DMS153 (cell line): ENCODE results near the gene HLTF.
A peak's percentile ranks its signal among the peaks of the same experiment; 100 is the strongest.

Experiments used
- DNase-seq: peaks from one replicate; lab custom pipeline; 2025; lab: John Stamatoyannopoulos, UW

Gene HLTF

DNA sequence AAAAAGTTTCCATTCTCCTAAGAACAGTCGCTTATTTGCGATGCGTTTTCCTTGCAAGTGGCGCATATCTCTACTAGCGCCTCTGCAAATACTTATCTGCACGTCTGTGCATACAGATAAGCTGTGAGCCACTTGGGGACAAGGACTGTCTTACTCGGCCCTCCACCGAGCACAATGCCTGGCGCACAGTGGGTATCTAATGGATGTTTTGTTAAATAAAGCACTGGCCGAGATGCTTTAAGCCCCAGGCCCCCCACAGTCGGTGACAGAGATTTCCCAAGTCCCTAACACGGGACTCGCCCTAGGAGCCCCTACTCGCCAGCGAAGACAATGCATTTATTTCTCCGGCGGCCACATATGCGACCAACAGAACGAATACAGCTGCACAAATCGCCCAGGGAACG is 503 bp downstream of the HLTF start:
- DNase-seq = peak; percentile 6

- no peak for DNase-seq
Measured at GRCh38 chr3:149081772-149082171, 4.6 kb downstream of the HLTF start.

- DNase-seq = no peak
Measured at GRCh38 chr3:149080699-149081091, 5.6 kb downstream of the HLTF start.

- DNase-seq = no peak
Measured at GRCh38 chr3:149080011-149080698, 6.2 kb downstream of the HLTF start.

GRCh38 chr3:149077628-149078027 is 8.7 kb downstream of the HLTF start:
- no peak for DNase-seq

GRCh38 chr3:149067883-149068282 is 18.4 kb downstream of the HLTF start:
- no peak for DNase-seq

DNA sequence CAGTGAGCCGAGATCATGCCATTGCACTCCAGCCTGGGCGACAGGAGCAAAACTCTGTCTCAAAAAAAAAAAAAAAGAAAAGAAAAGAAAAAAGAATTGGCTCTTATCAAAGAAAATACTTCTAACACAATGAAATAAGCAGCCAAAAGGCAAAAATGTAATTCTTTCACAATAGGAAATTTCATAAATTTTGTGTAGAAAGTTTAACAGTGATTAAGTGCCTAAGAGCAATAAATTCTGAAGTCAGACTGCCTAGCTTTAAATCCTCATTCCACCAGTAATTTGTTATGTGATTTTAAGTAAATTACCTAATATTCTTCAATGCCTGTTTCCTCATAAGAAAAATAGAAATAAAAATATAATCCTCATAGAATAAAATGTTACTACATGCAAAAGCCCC is 24.6 kb downstream of the HLTF start:
- no peak for DNase-seq

DNA sequence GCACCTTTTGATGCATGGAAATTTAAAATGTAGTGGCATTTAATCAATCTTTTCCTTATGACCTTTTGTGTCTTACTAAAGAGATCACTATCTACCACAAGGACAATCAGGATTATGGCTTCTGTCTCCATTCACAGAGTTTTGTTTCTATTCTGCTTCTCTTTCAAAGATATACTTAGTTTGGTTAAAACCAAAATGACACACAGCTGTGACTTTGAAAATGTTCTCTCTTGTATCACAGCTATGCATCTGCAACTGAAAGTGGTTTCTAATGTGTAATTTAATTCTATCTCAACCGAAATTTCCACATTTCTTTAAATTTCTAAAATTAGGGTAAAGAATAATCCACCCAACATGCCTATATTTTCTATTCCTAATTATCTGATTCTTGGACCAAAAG is 27.7 kb downstream of the HLTF start:
- DNase-seq = no peak

DNA sequence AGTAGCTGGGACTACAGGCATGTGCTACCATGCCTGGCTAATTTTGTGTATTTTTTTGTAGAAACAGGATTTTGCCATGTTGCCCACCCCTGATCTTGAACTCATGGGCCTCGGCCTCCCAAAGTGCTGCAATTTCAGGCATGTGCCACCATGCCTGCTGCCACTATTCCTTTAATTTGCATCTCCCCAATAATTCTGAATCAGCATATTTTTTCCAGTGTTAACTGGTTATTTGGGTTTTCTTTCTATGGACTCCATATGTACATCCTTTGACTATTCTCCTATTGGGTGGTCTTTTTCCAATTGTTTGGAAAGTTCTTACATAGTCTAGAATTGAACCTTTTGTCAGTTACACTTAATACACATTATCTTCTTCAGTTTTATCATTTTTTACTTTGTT is 28.1 kb downstream of the HLTF start:
- DNase-seq = no peak

GRCh38 chr3:149055575-149055974 is 30.8 kb downstream of the HLTF start:
- no peak for DNase-seq

- DNase-seq = no peak
Measured at GRCh38 chr3:149044339-149045083, 41.8 kb downstream of the HLTF start.

GRCh38 chr3:149042789-149043386 is 43.4 kb downstream of the HLTF start:
- no peak for DNase-seq

DNA sequence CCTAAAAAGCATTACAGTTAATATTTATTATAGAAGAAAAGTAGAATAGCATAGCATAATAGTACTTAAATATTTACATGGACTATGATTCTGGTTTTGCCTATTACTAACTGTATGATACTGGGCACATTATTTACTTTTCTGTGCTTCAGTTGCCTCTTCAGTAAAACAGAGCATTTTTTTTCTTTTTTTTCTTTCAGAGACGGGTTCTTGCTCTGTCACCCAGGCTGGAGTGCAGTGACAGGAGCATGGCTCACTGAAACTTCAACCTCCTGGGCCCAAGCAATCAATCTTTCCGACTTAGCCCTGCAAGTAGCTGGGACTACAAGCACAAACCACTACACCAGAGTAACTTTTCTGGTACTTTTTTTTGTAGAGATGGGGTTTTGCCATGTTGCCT is 48.0 kb downstream of the HLTF start:
- DNase-seq = no peak

- no peak for DNase-seq
Measured at GRCh38 chr3:149037684-149038083, 48.6 kb downstream of the HLTF start.

- DNase-seq = no peak
Measured at GRCh38 chr3:149031096-149031495, 55.2 kb downstream of the HLTF start.

DNA sequence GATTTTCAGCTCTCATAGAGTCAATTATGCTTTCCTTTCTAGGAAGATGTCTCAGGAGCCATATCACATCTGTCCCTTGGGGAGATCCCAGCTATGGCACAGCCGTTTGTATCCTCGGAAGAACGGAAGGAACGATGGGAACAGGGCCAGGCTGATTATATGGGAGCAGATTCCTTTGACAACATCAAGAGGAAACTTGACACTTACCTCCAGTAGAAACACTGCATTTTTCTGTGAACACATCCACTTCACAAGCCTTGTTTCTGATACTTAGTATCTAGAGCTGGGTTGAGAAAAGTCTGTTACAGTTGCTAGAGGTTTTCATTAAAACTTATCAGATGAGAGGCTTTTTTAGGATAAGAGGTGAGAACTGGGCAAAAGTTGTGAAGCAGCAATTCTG is 59.6 kb downstream of the HLTF start:
- no peak for DNase-seq

- no peak for DNase-seq
Measured at GRCh38 chr3:149023951-149024350, 62.4 kb downstream of the HLTF start.

- no peak for DNase-seq
Measured at GRCh38 chr3:149021830-149022229, 64.5 kb downstream of the HLTF start.

DNA sequence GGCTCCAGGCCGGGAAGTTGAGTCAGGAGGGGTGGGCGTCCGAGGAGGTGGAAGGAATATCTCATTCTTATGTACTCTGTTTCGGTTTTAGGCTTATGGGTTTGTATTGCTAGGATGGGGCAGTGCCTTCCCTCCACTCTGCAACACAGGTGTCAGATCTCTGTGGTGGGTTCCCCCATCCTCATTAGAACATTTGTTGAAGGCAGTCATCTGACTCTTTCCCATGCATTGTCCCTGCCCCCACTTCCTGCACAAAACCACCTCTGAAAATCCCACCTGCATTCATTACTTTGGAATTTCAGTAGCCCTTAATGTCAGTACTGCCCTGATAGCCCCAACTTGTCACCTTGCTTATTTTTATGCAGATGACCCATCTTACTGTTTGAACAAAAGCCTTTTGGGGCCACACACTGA is 65.5 kb downstream of the HLTF start:
- no peak for DNase-seq

GRCh38 chr3:149020196-149020838 is 66.0 kb downstream of the HLTF start:
- DNase-seq = no peak

GRCh38 chr3:149019580-149019979 is 66.8 kb downstream of the HLTF start:
- no peak for DNase-seq

DNA sequence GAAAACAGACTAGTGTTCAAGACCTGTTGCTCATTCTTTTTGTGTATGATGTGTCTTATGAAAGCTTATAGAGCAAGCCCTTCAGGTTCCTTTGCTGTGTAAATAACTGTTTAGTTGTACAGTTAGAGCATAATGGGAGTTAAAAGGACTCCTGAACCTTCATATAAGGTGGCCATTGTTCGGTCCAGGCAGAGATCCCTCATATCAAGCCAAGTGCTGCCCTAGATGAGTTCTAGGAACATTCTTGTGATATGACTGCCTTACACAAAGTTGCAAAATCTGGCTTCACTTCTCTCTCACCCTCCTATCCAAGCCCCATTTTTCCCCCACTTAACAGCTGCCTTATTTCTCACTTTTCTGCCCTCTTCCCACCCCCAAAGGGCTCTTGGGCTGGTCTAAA is 68.1 kb downstream of the HLTF start:
- DNase-seq = no peak
